Measurements from ENCODE around the gene ATF7IP2.
"Not testable (repeated sequence)": the region's sequence is repeated elsewhere in the genome, so short reads cannot be mapped to it uniquely, and the experiment has no call there.

Gene ATF7IP2

DNA sequence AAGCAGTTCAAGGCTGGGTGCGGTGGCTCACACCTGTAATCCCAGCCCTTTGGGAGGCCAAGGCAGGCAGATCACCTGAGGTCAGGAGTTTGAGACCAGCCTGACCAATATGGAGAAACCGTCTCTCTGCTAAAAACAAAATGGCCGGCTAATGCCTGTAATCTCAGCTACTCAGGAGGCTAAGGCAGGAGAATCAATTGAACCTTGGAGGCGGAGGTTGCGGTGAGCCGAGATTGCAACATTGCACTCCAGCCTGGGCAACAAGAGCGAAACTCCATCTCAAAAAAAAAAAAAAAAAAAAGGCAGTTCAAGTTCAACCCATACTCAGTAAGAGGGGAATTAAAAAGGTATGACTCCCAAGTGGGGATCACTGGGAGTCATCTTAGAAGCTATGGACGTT lies 19.2 kb upstream of the ATF7IP2 start:
- not testable (repeated sequence) for ATAC-seq

DNA sequence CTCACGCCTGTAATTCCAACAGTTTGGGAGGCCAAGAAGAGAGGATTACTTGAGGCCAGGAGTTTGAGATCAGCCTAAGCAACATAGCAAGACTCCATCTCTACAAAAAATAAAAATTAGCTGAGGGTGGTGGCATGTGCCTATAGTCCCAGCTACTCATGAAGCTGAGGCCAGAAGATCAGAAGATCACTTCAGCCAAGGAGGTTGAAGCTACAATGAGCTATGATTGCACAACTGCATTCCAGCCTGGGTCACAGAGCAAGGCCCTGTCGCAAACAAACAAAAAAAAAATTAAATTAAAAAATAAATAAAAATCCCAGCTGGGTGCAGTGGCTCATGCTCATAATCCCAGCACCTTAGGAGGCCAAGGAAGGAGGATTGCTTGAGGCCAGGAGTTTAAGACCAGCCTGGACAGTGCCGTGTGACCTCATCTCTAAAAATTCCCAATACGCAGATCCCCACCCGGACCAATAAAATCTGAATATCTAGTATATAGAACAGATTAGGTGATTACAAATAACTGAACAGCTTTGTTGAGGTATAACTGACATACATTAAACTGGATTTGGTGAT lies 18.2 kb upstream of the ATF7IP2 start:
- no peak for ATAC-seq

DNA sequence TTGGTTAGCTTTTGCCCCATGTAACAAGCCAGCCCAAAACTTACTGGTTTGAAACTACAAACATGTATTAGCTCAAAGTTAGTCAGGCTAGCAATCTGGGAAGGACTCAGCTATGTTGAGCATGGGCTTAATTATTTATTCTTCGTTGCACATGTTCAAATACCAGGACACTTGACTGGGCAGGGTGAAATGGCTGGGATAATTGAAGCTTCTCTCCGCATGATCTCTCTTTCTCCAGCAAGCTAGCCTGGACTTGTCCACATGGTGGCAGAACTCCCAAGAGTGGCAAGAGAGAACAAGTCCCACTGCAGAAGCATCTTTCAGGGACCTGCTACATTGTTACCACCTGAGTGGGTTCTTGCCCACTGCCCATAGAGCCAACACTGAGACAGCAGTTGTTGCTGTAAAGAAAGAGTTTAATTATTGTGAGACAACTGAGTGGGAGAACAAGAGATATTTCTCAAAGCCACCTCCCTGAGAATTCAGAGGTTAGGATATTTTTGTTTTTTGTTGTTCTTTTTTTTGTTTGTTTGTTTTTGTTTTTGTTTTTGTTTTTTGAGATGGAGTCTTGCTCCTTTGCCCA lies 16.8 kb upstream of the ATF7IP2 start:
- TF ChIP-seq, protein P1, sequence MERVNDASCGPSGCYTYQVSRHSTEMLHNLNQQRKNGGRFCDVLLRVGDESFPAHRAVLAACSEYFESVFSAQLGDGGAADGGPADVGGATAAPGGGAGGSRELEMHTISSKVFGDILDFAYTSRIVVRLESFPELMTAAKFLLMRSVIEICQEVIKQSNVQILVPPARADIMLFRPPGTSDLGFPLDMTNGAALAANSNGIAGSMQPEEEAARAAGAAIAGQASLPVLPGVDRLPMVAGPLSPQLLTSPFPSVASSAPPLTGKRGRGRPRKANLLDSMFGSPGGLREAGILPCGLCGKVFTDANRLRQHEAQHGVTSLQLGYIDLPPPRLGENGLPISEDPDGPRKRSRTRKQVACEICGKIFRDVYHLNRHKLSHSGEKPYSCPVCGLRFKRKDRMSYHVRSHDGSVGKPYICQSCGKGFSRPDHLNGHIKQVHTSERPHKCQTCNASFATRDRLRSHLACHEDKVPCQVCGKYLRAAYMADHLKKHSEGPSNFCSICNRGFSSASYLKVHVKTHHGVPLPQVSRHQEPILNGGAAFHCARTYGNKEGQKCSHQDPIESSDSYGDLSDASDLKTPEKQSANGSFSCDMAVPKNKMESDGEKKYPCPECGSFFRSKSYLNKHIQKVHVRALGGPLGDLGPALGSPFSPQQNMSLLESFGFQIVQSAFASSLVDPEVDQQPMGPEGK (CRISPR knock-in tag; IDR thresholded peaks at IDR 0.05; ENCODE audit: borderline replicate concordance) = no peak
- no peak for TF ChIP-seq ZC3H10 (CRISPR knock-in tag; IDR thresholded peaks at IDR 0.05)
- no peak for TF ChIP-seq TOX (CRISPR knock-in tag; IDR thresholded peaks at IDR 0.05; ENCODE audit: borderline replicate concordance)
- TF ChIP-seq, protein P2, sequence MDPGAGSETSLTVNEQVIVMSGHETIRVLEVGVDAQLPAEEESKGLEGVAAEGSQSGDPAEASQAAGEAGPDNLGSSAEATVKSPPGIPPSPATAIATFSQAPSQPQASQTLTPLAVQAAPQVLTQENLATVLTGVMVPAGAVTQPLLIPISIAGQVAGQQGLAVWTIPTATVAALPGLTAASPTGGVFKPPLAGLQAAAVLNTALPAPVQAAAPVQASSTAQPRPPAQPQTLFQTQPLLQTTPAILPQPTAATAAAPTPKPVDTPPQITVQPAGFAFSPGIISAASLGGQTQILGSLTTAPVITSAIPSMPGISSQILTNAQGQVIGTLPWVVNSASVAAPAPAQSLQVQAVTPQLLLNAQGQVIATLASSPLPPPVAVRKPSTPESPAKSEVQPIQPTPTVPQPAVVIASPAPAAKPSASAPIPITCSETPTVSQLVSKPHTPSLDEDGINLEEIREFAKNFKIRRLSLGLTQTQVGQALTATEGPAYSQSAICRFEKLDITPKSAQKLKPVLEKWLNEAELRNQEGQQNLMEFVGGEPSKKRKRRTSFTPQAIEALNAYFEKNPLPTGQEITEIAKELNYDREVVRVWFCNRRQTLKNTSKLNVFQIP (CRISPR knock-in tag; IDR thresholded peaks at IDR 0.05; ENCODE audit: borderline replicate concordance, low read depth) = no peak
- no peak for TF ChIP-seq CSDC2 (CRISPR knock-in tag; IDR thresholded peaks at IDR 0.05)
- no peak for TF ChIP-seq ZNF565 (CRISPR knock-in tag; conservative IDR thresholded peaks at IDR 0.05; ENCODE audit: low read depth)
- TF ChIP-seq RARB (CRISPR knock-in tag; IDR thresholded peaks at IDR 0.05) = no peak
- TF ChIP-seq, protein P3, sequence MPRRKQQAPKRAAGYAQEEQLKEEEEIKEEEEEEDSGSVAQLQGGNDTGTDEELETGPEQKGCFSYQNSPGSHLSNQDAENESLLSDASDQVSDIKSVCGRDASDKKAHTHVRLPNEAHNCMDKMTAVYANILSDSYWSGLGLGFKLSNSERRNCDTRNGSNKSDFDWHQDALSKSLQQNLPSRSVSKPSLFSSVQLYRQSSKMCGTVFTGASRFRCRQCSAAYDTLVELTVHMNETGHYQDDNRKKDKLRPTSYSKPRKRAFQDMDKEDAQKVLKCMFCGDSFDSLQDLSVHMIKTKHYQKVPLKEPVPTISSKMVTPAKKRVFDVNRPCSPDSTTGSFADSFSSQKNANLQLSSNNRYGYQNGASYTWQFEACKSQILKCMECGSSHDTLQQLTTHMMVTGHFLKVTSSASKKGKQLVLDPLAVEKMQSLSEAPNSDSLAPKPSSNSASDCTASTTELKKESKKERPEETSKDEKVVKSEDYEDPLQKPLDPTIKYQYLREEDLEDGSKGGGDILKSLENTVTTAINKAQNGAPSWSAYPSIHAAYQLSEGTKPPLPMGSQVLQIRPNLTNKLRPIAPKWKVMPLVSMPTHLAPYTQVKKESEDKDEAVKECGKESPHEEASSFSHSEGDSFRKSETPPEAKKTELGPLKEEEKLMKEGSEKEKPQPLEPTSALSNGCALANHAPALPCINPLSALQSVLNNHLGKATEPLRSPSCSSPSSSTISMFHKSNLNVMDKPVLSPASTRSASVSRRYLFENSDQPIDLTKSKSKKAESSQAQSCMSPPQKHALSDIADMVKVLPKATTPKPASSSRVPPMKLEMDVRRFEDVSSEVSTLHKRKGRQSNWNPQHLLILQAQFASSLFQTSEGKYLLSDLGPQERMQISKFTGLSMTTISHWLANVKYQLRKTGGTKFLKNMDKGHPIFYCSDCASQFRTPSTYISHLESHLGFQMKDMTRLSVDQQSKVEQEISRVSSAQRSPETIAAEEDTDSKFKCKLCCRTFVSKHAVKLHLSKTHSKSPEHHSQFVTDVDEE (CRISPR knock-in tag; IDR thresholded peaks at IDR 0.05) = no peak
- no peak for TF ChIP-seq ISL1 (CRISPR knock-in tag; IDR thresholded peaks at IDR 0.05)
- no peak for TF ChIP-seq OSR1 (CRISPR knock-in tag; IDR thresholded peaks at IDR 0.05)
- no peak for ATAC-seq

More for the DNA sequence above, 18.2 kb upstream of the ATF7IP2 start:
- no peak for TF ChIP-seq BACH2 (CRISPR knock-in tag; IDR thresholded peaks at IDR 0.05; ENCODE audit: borderline replicate concordance)
- TF ChIP-seq SNAI2 (CRISPR knock-in tag; IDR thresholded peaks at IDR 0.05) = no peak
- TF ChIP-seq, protein P2 (CRISPR knock-in tag; IDR thresholded peaks at IDR 0.05; ENCODE audit: borderline replicate concordance, low read depth) = no peak
- TF ChIP-seq ZC3H10 (CRISPR knock-in tag; IDR thresholded peaks at IDR 0.05) = no peak

DNA sequence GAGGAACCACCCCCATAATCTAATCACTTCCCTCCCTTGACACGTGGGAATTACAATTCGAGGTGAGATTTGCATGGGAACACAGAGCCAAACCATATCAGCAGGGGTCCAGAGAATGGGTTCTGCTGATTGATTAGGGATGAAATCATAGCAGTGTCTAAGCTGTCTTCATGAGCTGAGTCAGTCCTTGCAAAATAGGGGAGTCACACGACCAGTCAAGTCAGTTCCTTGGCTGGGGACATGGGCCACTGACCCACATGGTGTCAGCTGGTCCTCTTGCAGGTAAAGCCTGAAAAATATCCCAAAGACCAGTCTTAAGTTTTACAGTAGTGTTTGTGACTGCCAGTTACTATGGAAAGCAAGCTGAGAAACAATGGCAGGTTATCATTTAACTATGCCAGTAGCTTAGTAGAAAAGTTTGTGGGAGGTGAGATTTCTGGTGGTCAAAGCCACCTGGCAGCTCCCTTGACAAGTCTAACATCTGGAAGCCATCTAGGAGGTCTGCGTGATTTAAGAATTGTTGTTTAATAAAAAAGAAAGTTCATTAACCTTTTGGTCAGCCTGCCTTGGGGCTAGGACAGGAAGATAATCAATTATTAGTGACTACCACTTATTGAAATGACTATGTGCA lies 15.7 kb upstream of the ATF7IP2 start:
- ATAC-seq = no peak
- no peak for TF ChIP-seq PPARA (CRISPR knock-in tag; IDR thresholded peaks at IDR 0.05; ENCODE audit: borderline replicate concordance)
- TF ChIP-seq SNAI2 (CRISPR knock-in tag; IDR thresholded peaks at IDR 0.05) = no peak
- TF ChIP-seq, protein P1 (CRISPR knock-in tag; IDR thresholded peaks at IDR 0.05; ENCODE audit: borderline replicate concordance) = no peak
- no peak for TF ChIP-seq GLIS3 (CRISPR knock-in tag; IDR thresholded peaks at IDR 0.05)
- no peak for TF ChIP-seq ZNF70 (CRISPR knock-in tag; IDR thresholded peaks at IDR 0.05)
- no peak for TF ChIP-seq CSDC2 (CRISPR knock-in tag; IDR thresholded peaks at IDR 0.05)
- TF ChIP-seq ARNTL (CRISPR knock-in tag; IDR thresholded peaks at IDR 0.05; ENCODE audit: borderline replicate concordance, low read depth) = no peak
- TF ChIP-seq, protein P3 (CRISPR knock-in tag; IDR thresholded peaks at IDR 0.05) = no peak
- TF ChIP-seq, protein P4, sequence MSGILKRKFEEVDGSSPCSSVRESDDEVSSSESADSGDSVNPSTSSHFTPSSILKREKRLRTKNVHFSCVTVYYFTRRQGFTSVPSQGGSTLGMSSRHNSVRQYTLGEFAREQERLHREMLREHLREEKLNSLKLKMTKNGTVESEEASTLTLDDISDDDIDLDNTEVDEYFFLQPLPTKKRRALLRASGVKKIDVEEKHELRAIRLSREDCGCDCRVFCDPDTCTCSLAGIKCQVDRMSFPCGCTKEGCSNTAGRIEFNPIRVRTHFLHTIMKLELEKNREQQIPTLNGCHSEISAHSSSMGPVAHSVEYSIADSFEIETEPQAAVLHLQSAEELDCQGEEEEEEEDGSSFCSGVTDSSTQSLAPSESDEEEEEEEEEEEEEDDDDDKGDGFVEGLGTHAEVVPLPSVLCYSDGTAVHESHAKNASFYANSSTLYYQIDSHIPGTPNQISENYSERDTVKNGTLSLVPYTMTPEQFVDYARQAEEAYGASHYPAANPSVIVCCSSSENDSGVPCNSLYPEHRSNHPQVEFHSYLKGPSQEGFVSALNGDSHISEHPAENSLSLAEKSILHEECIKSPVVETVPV (CRISPR knock-in tag; IDR thresholded peaks at IDR 0.05) = no peak
- no peak for TF ChIP-seq ZFP3 (CRISPR knock-in tag; IDR thresholded peaks at IDR 0.05)
